Testis (tissue), 2 donors: ENCODE results near the gene ATF2.

Experiments
- CTCF ChIP-seq, 3 experiments: fragments of 450-650 bp in 2 of 3; fragments of 200-600 bp in 1 of 3; sonication (generic) in 1 of 3; IDR thresholded peaks; one replicate each; pipeline ENCODE4 v1.5.1; 2016 to 2019; ENCODE audit warnings: antibody characterized with exemption in 3 of 3, mild to moderate bottlenecking in 2 of 3, moderate library complexity in 1 of 3
- POLR2A ChIP-seq: fragments of 450-650 bp; IDR thresholded peaks from one replicate; pipeline ENCODE4 v1.6.1; 2017; ENCODE audit warnings: antibody characterized with exemption, mild to moderate bottlenecking, moderate library complexity

GRCh38 chr2:175030380-175031271, 137.4 kb downstream of the ATF2 start:
- TF ChIP-seq CTCF (IDR thresholded peaks at IDR 0.05): peak in 2 of 3 experiments; percentile 19 to 22
- no peak for TF ChIP-seq POLR2A
